ENCODE data around the gene KRTAP11-1.
A peak's percentile ranks its signal among the peaks of the same experiment; 100 is the strongest.

KRTAP11-1 gene

DNA sequence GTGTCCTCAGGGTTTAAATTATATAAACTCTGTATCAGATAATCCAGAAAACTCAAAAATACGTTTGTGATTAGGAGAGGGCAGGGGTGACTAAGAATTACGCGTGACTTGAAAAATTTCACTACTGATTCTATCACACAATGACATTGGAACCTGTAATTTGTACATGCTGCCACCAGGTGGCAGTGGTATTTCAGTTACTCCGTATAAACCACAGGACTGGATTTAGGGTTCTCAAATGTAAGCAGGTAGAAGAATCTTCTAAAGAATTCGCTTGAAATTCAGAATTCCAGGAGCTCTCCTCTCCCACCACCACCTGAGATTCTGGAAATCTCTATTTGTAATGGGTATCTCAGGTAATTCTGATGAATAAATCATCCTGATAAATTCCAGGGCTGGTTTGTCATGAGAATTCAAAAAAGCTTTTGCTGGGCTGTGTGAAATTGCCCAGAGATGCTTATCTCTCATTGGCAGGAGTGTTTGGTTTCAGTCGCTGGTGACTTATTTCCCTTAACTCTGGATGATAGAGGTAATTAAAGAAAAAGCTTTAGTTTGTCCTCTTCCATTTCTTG, 50.1 kb downstream of the KRTAP11-1 start:
- peak in 1 of 2 donors; percentile 63 for DNase-seq
- Histone ChIP-seq H4K91ac (ENCODE audit: low read depth, low read length) (no peak overlapping the region), H2BK120ac (ENCODE audit: insufficient read depth, low read length, poor library complexity) (no peak overlapping the region), H2AK5ac (ENCODE audit: low read length) (no peak overlapping the region), H3K18ac (ENCODE audit: low read length) (no peak overlapping the region), H3K9ac (ENCODE audit: low read length) (no peak overlapping the region), H2BK12ac (ENCODE audit: low read length) (no peak overlapping the region), H3K27ac (ENCODE audit: low read depth, low read length) (no peak overlapping the region), H3K4ac (ENCODE audit: low read depth, low read length) (no peak overlapping the region), H2BK5ac (ENCODE audit: low read depth, low read length, poor library complexity) (no peak overlapping the region), H2AFZ (ENCODE audit: insufficient read depth, low read length, poor library complexity) (no peak overlapping the region), H3K4me1 (ENCODE audit: control insufficient read depth in 1 of 2, insufficient read depth in 2 of 2, low read length in 2 of 2) (no peaks in the 10 kb centered on the region), H3K27me3 (ENCODE audit: insufficient read depth, low read length) (no peaks in the 10 kb centered on the region), H4K8ac (ENCODE audit: low read depth, low read length) (no peak overlapping the region), H3K79me2 (ENCODE audit: control insufficient read depth, insufficient read depth, low read length, poor library complexity) (no peaks in the 10 kb centered on the region), H3K4me2 (ENCODE audit: low read length) (no peak overlapping the region), H3K23ac (ENCODE audit: low read length) (no peak overlapping the region), H3K79me1 (ENCODE audit: low read length) (no peaks in the 10 kb centered on the region), H3K4me3 (ENCODE audit: low read depth, low read length) (no peak overlapping the region), H3K36me3 (ENCODE audit: control insufficient read depth in 1 of 2, insufficient read depth in 2 of 2, low read length in 2 of 2) (no peaks in the 10 kb centered on the region), H4K12ac (ENCODE audit: low read depth, low read length) (no peak overlapping the region), H3K14ac (ENCODE audit: low read length) (no peak overlapping the region), H3K9me3 (ENCODE audit: insufficient read depth, low read depth, low read length) (no peaks in the 10 kb centered on the region)
- no CpG with 5 or more reads among the region's 6 CpGs for WGBS (ENCODE audit: extremely low coverage, insufficient coverage, insufficient read length)
